ENCODE results near the gene HOXC6. TPM values are rescaled to one million over a fixed set of nuclear protein-coding genes. Genes with fewer than 3 reads are reported as not detected.

The HOXC6 gene
- total RNA-seq, 1 donor from 2014 or later, result 2.7 TPM

GRCh38 chr12:53982648-53983567 lies 45.3 kb upstream of the HOXC6 start:
- H3K4me3 ChIP-seq (ENCODE audit: low read depth, low read length), result peak overlapping the region; percentile 98
- no peak for DNase-seq (ENCODE audit: low read depth)
- TF ChIP-seq, protein P1, sequence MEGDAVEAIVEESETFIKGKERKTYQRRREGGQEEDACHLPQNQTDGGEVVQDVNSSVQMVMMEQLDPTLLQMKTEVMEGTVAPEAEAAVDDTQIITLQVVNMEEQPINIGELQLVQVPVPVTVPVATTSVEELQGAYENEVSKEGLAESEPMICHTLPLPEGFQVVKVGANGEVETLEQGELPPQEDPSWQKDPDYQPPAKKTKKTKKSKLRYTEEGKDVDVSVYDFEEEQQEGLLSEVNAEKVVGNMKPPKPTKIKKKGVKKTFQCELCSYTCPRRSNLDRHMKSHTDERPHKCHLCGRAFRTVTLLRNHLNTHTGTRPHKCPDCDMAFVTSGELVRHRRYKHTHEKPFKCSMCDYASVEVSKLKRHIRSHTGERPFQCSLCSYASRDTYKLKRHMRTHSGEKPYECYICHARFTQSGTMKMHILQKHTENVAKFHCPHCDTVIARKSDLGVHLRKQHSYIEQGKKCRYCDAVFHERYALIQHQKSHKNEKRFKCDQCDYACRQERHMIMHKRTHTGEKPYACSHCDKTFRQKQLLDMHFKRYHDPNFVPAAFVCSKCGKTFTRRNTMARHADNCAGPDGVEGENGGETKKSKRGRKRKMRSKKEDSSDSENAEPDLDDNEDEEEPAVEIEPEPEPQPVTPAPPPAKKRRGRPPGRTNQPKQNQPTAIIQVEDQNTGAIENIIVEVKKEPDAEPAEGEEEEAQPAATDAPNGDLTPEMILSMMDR (conservative IDR thresholded peaks at IDR 0.05; ENCODE audit: low read depth, low read length), result no peak

DNA sequence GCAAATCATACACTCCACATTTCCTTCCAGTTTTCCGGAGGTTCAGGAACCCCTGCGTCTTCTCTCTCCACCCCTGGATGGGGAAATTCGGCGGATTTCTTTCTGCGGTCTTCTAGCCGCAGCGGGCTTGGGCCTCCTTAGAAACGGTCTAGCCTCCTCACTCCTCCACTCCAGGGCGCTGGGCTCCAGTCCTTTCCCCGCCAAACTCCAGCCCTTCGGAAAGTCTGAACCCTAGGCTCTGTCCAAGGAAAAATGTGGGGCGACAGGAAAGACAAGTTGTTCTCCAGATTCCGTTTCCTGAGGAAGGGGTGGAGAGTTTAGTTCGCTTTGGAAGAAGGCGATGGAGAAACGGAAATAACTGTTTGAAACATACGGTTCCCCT lies 44.7 kb upstream of the HOXC6 start:
- no peak for DNase-seq (ENCODE audit: low read depth)
- peak overlapping the region; percentile 98 for H3K4me3 ChIP-seq (ENCODE audit: low read depth, low read length)
- TF ChIP-seq, protein P1 (conservative IDR thresholded peaks at IDR 0.05; ENCODE audit: low read depth, low read length), result no peak

DNA sequence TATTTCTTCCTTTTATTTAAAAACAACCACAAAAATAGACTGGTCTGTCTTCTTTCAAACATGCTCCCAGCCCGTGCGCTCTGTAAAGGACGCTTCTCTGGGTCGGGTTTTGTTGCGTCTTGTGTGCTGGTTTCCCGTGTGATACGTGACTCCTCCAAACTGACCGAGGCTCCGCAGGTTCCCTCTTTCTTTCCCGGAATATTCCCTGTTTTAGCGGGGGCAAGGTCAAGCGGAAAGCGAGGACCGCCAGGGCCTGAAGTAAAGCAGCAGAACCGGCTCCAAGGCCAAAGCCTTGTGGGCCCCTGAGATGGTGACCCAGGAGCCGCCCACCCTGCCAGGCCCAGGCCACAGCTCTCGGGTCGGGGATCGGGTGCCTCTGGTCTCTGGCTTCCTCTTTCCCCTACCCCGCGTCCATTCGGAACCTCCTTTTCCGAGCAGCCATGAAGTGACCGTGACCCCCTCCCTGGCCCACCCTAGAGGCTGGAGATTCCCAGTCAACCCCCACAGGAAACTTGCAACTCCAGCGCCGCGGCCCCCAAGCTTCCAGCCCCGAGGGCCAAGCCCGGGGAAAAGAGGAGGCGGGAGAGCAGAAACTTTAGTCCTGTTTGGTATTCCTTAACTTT lies 44.2 kb upstream of the HOXC6 start:
- DNase-seq (ENCODE audit: low read depth), result no peak
- TF ChIP-seq, protein P1 (conservative IDR thresholded peaks at IDR 0.05; ENCODE audit: low read depth, low read length), result no peak
- peak overlapping the region; percentile 98 for H3K4me3 ChIP-seq (ENCODE audit: low read depth, low read length)

GRCh38 chr12:53984901-53985691 lies 43.1 kb upstream of the HOXC6 start, which contains the start of gene HOXC10:
Gene HOXC10, plus strand, starts transcription at chr12:53985146. Its CDS starts 114 bp downstream, at chr12:53985260.
- H3K4me3 ChIP-seq (ENCODE audit: low read depth, low read length), result peak within 1 kb of the TSS; percentile 98
- peak; percentile 78 for DNase-seq (ENCODE audit: low read depth)
- TF ChIP-seq, protein P1 (conservative IDR thresholded peaks at IDR 0.05; ENCODE audit: low read depth, low read length), result peak; percentile 78

GRCh38 chr12:53985692-53985993 lies 42.6 kb upstream of the HOXC6 start:
- TF ChIP-seq, protein P1 (conservative IDR thresholded peaks at IDR 0.05; ENCODE audit: low read depth, low read length), result no peak
- no peak for DNase-seq (ENCODE audit: low read depth)
- peak overlapping the region; percentile 98 for H3K4me3 ChIP-seq (ENCODE audit: low read depth, low read length)

- H3K4me3 ChIP-seq (ENCODE audit: low read depth, low read length), result peak overlapping the region; percentile 98
- no peak for DNase-seq (ENCODE audit: low read depth)
- TF ChIP-seq, protein P1 (conservative IDR thresholded peaks at IDR 0.05; ENCODE audit: low read depth, low read length), result peak; percentile 15
Measured at GRCh38 chr12:53985994-53986685, 42.1 kb upstream of the HOXC6 start.

All from epithelial cell of proximal tubule (primary cell).